Activated CD8-positive, alpha-beta memory T cell treated with anti-CD3 and anti-CD28 coated beads, Interleukin-2, amount 50 U/mL, for 24 hours (primary cell): Measurements from ENCODE around the gene GPRC5B.

ENCODE experiments used
- DNase-seq: peaks from one replicate; pipeline ENCODE4 v3.0.0-alpha.2; 2020; ENCODE audit errors: extremely low read depth

Gene GPRC5B

GRCh38 chr16:19844945-19845641, 39.6 kb downstream of the GPRC5B start:
- DNase-seq: no peak

GRCh38 chr16:19843371-19843770, 41.3 kb downstream of the GPRC5B start:
- no peak for DNase-seq

GRCh38 chr16:19842426-19843157, 42.1 kb downstream of the GPRC5B start:
- DNase-seq: no peak

GRCh38 chr16:19841184-19841583, 43.5 kb downstream of the GPRC5B start:
- DNase-seq: no peak

GRCh38 chr16:19840524-19841110, 44.0 kb downstream of the GPRC5B start:
- no peak for DNase-seq

- DNase-seq: no peak
Observed at GRCh38 chr16:19837984-19838707, 46.5 kb downstream of the GPRC5B start.

GRCh38 chr16:19837331-19837980, 47.2 kb downstream of the GPRC5B start:
- no peak for DNase-seq

GRCh38 chr16:19835968-19836421, 48.7 kb downstream of the GPRC5B start:
- DNase-seq: no peak

- DNase-seq: no peak
Observed at GRCh38 chr16:19835196-19835595, 49.5 kb downstream of the GPRC5B start.

GRCh38 chr16:19833581-19833980, 51.1 kb downstream of the GPRC5B start:
- DNase-seq: no peak

GRCh38 chr16:19833176-19833575, 51.5 kb downstream of the GPRC5B start:
- no peak for DNase-seq

- no peak for DNase-seq
Observed at GRCh38 chr16:19831678-19832077, 53.0 kb downstream of the GPRC5B start.

- no peak for DNase-seq
Observed at GRCh38 chr16:19830902-19831560, 53.6 kb downstream of the GPRC5B start.

- no peak for DNase-seq
Observed at GRCh38 chr16:19829844-19830692, 54.6 kb downstream of the GPRC5B start.

GRCh38 chr16:19824216-19824615, 60.4 kb downstream of the GPRC5B start:
- no peak for DNase-seq

GRCh38 chr16:19823322-19823721, 61.3 kb downstream of the GPRC5B start:
- no peak for DNase-seq

- no peak for DNase-seq
Observed at GRCh38 chr16:19822533-19822932, 62.1 kb downstream of the GPRC5B start.

GRCh38 chr16:19817875-19818274, 66.8 kb downstream of the GPRC5B start:
- no peak for DNase-seq

GRCh38 chr16:19817122-19817521, 67.5 kb downstream of the GPRC5B start:
- DNase-seq: no peak

- DNase-seq: no peak
Observed at GRCh38 chr16:19815418-19815817, 69.2 kb downstream of the GPRC5B start.
